ENCODE data around the gene VPS25. TPM values are rescaled to one million over a fixed set of nuclear protein-coding genes. Genes with fewer than 3 reads are reported as not detected.

Gene VPS25
- total and polyA plus RNA-seq, 9 of the 15 experiments (the other 6 are each of a cell fraction or from before 2014, with no cell fraction given), result 123 to 352 (median 180) TPM

DNA sequence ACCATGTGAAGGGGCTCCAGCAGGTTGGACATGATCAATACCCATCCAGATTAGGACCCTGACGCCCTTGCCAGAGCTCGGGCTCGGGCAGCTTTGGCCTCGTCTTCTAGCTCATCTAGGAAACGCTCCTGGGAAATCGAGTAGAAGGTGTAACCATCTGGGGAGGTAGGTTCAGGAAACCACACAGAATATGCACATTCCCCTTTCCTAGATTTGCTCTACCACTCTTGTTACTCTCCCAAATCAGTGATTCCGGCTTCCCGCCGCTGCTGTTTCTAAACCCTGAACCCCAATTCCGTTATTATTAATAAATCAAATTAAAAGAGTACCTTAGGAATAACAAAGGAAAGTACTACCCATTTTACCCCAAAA, 24.7 kb downstream of the VPS25 start:
- Histone ChIP-seq H3K9me3 (replicated peaks; ENCODE audit: control insufficient read depth, insufficient read depth, low read depth, low read length) (no peaks in the 10 kb centered on the region), H3K27me3 (ENCODE audit: control insufficient read depth in 2 of 2, insufficient read depth in 2 of 2, low read length in 2 of 2) (no peaks in the 10 kb centered on the region), H3K4me2 (ENCODE audit: insufficient read depth, low read length) (peak overlapping the region; percentile 94), H2AFZ (ENCODE audit: low read depth, low read length) (peak overlapping the region; percentile 96), H4K20me1 (replicated peaks; ENCODE audit: control insufficient read depth, insufficient read depth, low read length) (no peaks in the 10 kb centered on the region), H3K79me2 (ENCODE audit: control insufficient read depth, insufficient read depth, low read length) (peaks cover 17% of the 10 kb centered on the region), H3K9ac (ENCODE audit: insufficient read depth in 1 of 2, low read depth in 2 of 2, low read length in 2 of 2) (peak overlapping the region; percentile 84 to 99), H3K4me1 (replicated peaks in 1 of 2; ENCODE audit: control insufficient read depth in 2 of 2, insufficient read depth in 2 of 2, low read length in 2 of 2) (peaks cover 19 to 36% of the 10 kb centered on the region in 2 experiments), H3K27ac (ENCODE audit: extremely low read depth, low read depth, low read length) (peak overlapping the region; percentile 68), H3K4me3 (peak overlapping the region; percentile 73), H3K9me1 (ENCODE audit: control insufficient read depth, insufficient read depth, low read length) (no peaks in the 10 kb centered on the region), H3K36me3 (ENCODE audit: control insufficient read depth, insufficient read depth, low read length) (peaks cover 30% of the 10 kb centered on the region; the same call in 2 of the 3 replicates)
- in situ Hi-C loops (cut with MboI), result no loop called here
- DNase-seq (ENCODE audit: extremely low read depth in 1 of 4, low spot score in 3 of 4) (no peak), FAIRE-seq (no peak), ATAC-seq (no peak)
- intact Hi-C loops (cut with micrococcal nuclease), result no loop called here
- TF ChIP-seq MYNN (IDR thresholded peaks at IDR 0.05) (0 out of 2 replicates have a peak, but pooled peaks have one; percentile 7), MYNN (CRISPR knock-in tag; IDR thresholded peaks at IDR 0.05) (no peak), MECOM (CRISPR knock-in tag; IDR thresholded peaks at IDR 0.05) (no peak), XRCC3 (IDR thresholded peaks at IDR 0.05) (no peak), ZNF668 (CRISPR knock-in tag; IDR thresholded peaks at IDR 0.05) (no peak)
- TF ChIP-seq, protein P1, sequence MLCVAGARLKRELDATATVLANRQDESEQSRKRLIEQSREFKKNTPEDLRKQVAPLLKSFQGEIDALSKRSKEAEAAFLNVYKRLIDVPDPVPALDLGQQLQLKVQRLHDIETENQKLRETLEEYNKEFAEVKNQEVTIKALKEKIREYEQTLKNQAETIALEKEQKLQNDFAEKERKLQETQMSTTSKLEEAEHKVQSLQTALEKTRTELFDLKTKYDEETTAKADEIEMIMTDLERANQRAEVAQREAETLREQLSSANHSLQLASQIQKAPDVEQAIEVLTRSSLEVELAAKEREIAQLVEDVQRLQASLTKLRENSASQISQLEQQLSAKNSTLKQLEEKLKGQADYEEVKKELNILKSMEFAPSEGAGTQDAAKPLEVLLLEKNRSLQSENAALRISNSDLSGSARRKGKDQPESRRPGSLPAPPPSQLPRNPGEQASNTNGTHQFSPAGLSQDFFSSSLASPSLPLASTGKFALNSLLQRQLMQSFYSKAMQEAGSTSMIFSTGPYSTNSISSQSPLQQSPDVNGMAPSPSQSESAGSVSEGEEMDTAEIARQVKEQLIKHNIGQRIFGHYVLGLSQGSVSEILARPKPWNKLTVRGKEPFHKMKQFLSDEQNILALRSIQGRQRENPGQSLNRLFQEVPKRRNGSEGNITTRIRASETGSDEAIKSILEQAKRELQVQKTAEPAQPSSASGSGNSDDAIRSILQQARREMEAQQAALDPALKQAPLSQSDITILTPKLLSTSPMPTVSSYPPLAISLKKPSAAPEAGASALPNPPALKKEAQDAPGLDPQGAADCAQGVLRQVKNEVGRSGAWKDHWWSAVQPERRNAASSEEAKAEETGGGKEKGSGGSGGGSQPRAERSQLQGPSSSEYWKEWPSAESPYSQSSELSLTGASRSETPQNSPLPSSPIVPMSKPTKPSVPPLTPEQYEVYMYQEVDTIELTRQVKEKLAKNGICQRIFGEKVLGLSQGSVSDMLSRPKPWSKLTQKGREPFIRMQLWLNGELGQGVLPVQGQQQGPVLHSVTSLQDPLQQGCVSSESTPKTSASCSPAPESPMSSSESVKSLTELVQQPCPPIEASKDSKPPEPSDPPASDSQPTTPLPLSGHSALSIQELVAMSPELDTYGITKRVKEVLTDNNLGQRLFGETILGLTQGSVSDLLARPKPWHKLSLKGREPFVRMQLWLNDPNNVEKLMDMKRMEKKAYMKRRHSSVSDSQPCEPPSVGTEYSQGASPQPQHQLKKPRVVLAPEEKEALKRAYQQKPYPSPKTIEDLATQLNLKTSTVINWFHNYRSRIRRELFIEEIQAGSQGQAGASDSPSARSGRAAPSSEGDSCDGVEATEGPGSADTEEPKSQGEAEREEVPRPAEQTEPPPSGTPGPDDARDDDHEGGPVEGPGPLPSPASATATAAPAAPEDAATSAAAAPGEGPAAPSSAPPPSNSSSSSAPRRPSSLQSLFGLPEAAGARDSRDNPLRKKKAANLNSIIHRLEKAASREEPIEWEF (CRISPR knock-in tag; IDR thresholded peaks at IDR 0.05), result no peak
- 6% methylated on average over 10 of the region's 10 CpGs for WGBS (ENCODE audit: insufficient coverage, low coverage, missing lambda C conversion rate)
- POLR2A ChIA-PET, result interaction anchor here (0.6 to 6.4 kb wide), 9 partner anchors 11 to 220 kb away, joined by 3 to 47 read pairs (median 4); partner anchors contain the start of genes AOC3, BECN1 and WNK4
- CTCF ChIA-PET (ENCODE audit: low intra/inter-chr PET ratio), result no interaction called here
- BruUV-seq (replicated peaks), result no TSS peak
